ENCODE data around the gene RIMS1. TPM values are rescaled to one million over a fixed set of nuclear protein-coding genes. Genes with fewer than 3 reads are reported as not detected.
A peak's percentile ranks its signal among the peaks of the same experiment; 100 is the strongest.

The RIMS1 gene
- total RNA-seq, 4 donors from 2014 or later: 0.13 to 16.8 (median 1.2) TPM

GRCh38 chr6:72401865-72402264 is 515.5 kb downstream of the RIMS1 start:
- Histone ChIP-seq H3K4me3 (no peak overlapping the region), H3K27ac (no peak overlapping the region), H3K36me3 (no peaks in the 10 kb centered on the region), H3K27me3 (no peaks in the 10 kb centered on the region), H3K4me1 (no peaks in the 10 kb centered on the region), H3K9me3 (no peaks in the 10 kb centered on the region)
- intact Hi-C loops (cut with DNase I): no loop called here
- TF ChIP-seq CTCF (IDR thresholded peaks at IDR 0.05) (no peak), POLR2A (IDR thresholded peaks at IDR 0.05) (no peak)
- no peak for DNase-seq

GRCh38 chr6:72403413-72403812 is 517.1 kb downstream of the RIMS1 start:
- Histone ChIP-seq H3K27ac (no peak overlapping the region), H3K36me3 (no peaks in the 10 kb centered on the region), H3K27me3 (no peaks in the 10 kb centered on the region), H3K4me3 (no peak overlapping the region), H3K9me3 (no peaks in the 10 kb centered on the region), H3K4me1 (no peaks in the 10 kb centered on the region)
- no peak for DNase-seq
- WGBS, 2 donors: 56 to 58% methylated on average over 2 of the region's 2 CpGs
- intact Hi-C loops (cut with DNase I): no loop called here
- TF ChIP-seq POLR2A (IDR thresholded peaks at IDR 0.05) (no peak), CTCF (IDR thresholded peaks at IDR 0.05) (no peak)

GRCh38 chr6:72406517-72406916 is 520.2 kb downstream of the RIMS1 start:
- H3K9me3 ChIP-seq: no peaks in the 10 kb centered on the region
- no peak for DNase-seq
- H3K27me3 ChIP-seq: no peaks in the 10 kb centered on the region
- no peak overlapping the region for H3K4me3 ChIP-seq
- intact Hi-C loops (cut with DNase I): no loop called here
- H3K4me1 ChIP-seq: no peaks in the 10 kb centered on the region
- no peak overlapping the region for H3K27ac ChIP-seq
- H3K36me3 ChIP-seq: no peaks in the 10 kb centered on the region
- TF ChIP-seq POLR2A (IDR thresholded peaks at IDR 0.05) (no peak), CTCF (IDR thresholded peaks at IDR 0.05) (no peak)
- WGBS, 2 donors: 63 to 64% methylated on average over 2 of the region's 2 CpGs

- intact Hi-C loops (cut with DNase I): loop anchor here (5.0 to 10.0 kb wide), 2 partner anchors 724 to 772 kb away; no protein-coding TSS in a partner anchor
- 67 to 75% methylated on average over 5 to 6 of the region's 6 CpGs for WGBS, 2 donors
- TF ChIP-seq POLR2A (IDR thresholded peaks at IDR 0.05): no peak
- TF ChIP-seq CTCF (IDR thresholded peaks at IDR 0.05): no peak
These were observed 524.4 kb downstream of the RIMS1 start for GRCh38 chr6:72410769-72411168.

GRCh38 chr6:72411872-72412708 is 525.7 kb downstream of the RIMS1 start:
- Histone ChIP-seq H3K27ac (no peak overlapping the region), H3K4me3 (no peak overlapping the region), H3K9me3 (no peaks in the 10 kb centered on the region), H3K4me1 (no peaks in the 10 kb centered on the region), H3K27me3 (peaks cover 0 to 45% (median 0%) of the 10 kb centered on the region in 4 donors), H3K36me3 (no peaks in the 10 kb centered on the region)
- intact Hi-C loops (cut with DNase I): loop anchor here (5.0 to 10.0 kb wide), 2 partner anchors 723 to 770 kb away; no protein-coding TSS in a partner anchor
- no peak for TF ChIP-seq POLR2A (IDR thresholded peaks at IDR 0.05)
- TF ChIP-seq CTCF (IDR thresholded peaks at IDR 0.05): peak; percentile 99 to 100 (median 100)
- DNase-seq: no peak
- WGBS, 2 donors: 5 to 11% methylated on average over 5 to 7 of the region's 7 CpGs

More at GRCh38 chr6:72410769-72411168, 524.4 kb downstream of the RIMS1 start:
- Histone ChIP-seq H3K27me3 (peaks cover 0 to 34% (median 0%) of the 10 kb centered on the region in 4 donors), H3K9me3 (no peaks in the 10 kb centered on the region), H3K27ac (no peak overlapping the region), H3K4me1 (no peaks in the 10 kb centered on the region), H3K4me3 (no peak overlapping the region), H3K36me3 (no peaks in the 10 kb centered on the region)
- no peak for DNase-seq

Data from esophagus squamous epithelium (tissue), 5 donors.